Thoracic aorta (tissue), 2 donors: Measurements from ENCODE around the gene MRC1. TPM values are rescaled to one million over a fixed set of nuclear protein-coding genes. Genes with fewer than 3 reads are reported as not detected.

ENCODE experiments used
- ATAC-seq: fragments of 150-250 bp; one replicate; pipeline ENCODE4 v1.8.0; 2017; ENCODE audit warnings: low read depth; ENCODE audit not compliant: insufficient number of reproducible peaks, low FRiP score
- DNase-seq: peaks from one replicate; pipeline ENCODE4 v3.0.0-alpha.2; 2020; ENCODE audit warnings: low spot score
- H3K27ac ChIP-seq, 2 donors: fragments of 200-600 bp; sonication (generic); 1 replicate in 1 of 2; 2 replicates in 1 of 2; pipeline ENCODE4 v1.5.1; 2016; ENCODE audit warnings: mild to moderate bottlenecking in 2 of 2, moderate library complexity in 2 of 2
- H3K27me3 ChIP-seq: fragments of 200-600 bp; sonication (generic); replicated peaks from 2 replicates; pipeline ENCODE4 v1.6.0; 2016; ENCODE audit warnings: mild to moderate bottlenecking; ENCODE audit not compliant: insufficient read depth
- H3K36me3 ChIP-seq: fragments of 200-600 bp; sonication (generic); one replicate; pipeline ENCODE4 v1.5.1; 2016
- H3K4me1 ChIP-seq, 2 donors: fragments of 200-600 bp; sonication (generic); 1 replicate in 1 of 2; 2 replicates in 1 of 2; pipeline versions ENCODE4 v1.5.1 to v1.6.0; 2016; ENCODE audit warnings: low read depth in 2 of 2, mild to moderate bottlenecking in 1 of 2; ENCODE audit not compliant: control insufficient read depth in 1 of 2
- H3K4me3 ChIP-seq: fragments of 200-600 bp; sonication (generic); 2 replicates; pipeline ENCODE4 v1.5.1; 2016; ENCODE audit warnings: mild to moderate bottlenecking
- H3K9me3 ChIP-seq: fragments of 200-600 bp; sonication (generic); 2 replicates; pipeline ENCODE4 v1.5.1; 2016
- CTCF ChIP-seq: fragments of 200-600 bp; sonication (generic); IDR thresholded peaks from one replicate; pipeline ENCODE4 v1.5.1; 2019; ENCODE audit warnings: antibody characterized with exemption
- total RNA-seq, 2 donors: library from RNA; depleted of rRNA; stranded (reverse); fragments of >200 nt; gene quantifications; one replicate each; pipeline versions ENCODE4 v1.1.0 to v1.2.3, GENCODE V29; 2016

Gene MRC1
- total RNA-seq, 2 donors from 2014 or later = 62.6 to 73.4 TPM

GRCh38 chr10:17782921-17783665 lies 26.1 kb upstream of the MRC1 start:
- no peak for ATAC-seq
- Histone ChIP-seq H3K36me3 (no peaks in the 10 kb centered on the region), H3K9me3 (no peaks in the 10 kb centered on the region), H3K4me1 (peaks cover 9 to 22% of the 10 kb centered on the region in 2 donors), H3K27me3 (no peaks in the 10 kb centered on the region), H3K27ac (no peak overlapping the region), H3K4me3 (no peak overlapping the region)
- DNase-seq = no peak
- no peak for TF ChIP-seq CTCF

- Histone ChIP-seq H3K4me1 (peaks cover 9 to 22% of the 10 kb centered on the region in 2 donors), H3K9me3 (no peaks in the 10 kb centered on the region), H3K27me3 (no peaks in the 10 kb centered on the region), H3K4me3 (no peak overlapping the region), H3K36me3 (no peaks in the 10 kb centered on the region), H3K27ac (no peak overlapping the region)
- no peak for TF ChIP-seq CTCF
- ATAC-seq (no peak), DNase-seq (no peak)
Measured at GRCh38 chr10:17783751-17784150, 25.4 kb upstream of the MRC1 start.

- no peaks in the 10 kb centered on the region for H3K27me3 ChIP-seq
- no peaks in the 10 kb centered on the region for H3K9me3 ChIP-seq
- H3K36me3 ChIP-seq = no peaks in the 10 kb centered on the region
- TF ChIP-seq CTCF = no peak
- H3K27ac ChIP-seq = no peak overlapping the region
- peaks cover 9 to 22% of the 10 kb centered on the region in 2 donors for H3K4me1 ChIP-seq
- H3K4me3 ChIP-seq = no peak overlapping the region
- ATAC-seq = no peak
- DNase-seq = no peak
Measured at GRCh38 chr10:17784688-17785087, 24.5 kb upstream of the MRC1 start.

- no peak overlapping the region for H3K4me3 ChIP-seq
- peaks cover 9 to 22% of the 10 kb centered on the region in 2 donors for H3K4me1 ChIP-seq
- no peak for TF ChIP-seq CTCF
- H3K27me3 ChIP-seq = no peaks in the 10 kb centered on the region
- no peaks in the 10 kb centered on the region for H3K36me3 ChIP-seq
- DNase-seq (no peak), ATAC-seq (no peak)
- no peaks in the 10 kb centered on the region for H3K9me3 ChIP-seq
- H3K27ac ChIP-seq = no peak overlapping the region
Measured at GRCh38 chr10:17785276-17785930, 23.7 kb upstream of the MRC1 start.

GRCh38 chr10:17787087-17787961 lies 21.8 kb upstream of the MRC1 start:
- Histone ChIP-seq H3K36me3 (no peaks in the 10 kb centered on the region), H3K4me1 (peaks cover 9 to 22% of the 10 kb centered on the region in 2 donors), H3K4me3 (no peak overlapping the region), H3K27me3 (no peaks in the 10 kb centered on the region), H3K9me3 (no peaks in the 10 kb centered on the region), H3K27ac (no peak overlapping the region)
- TF ChIP-seq CTCF = no peak
- DNase-seq (no peak), ATAC-seq (no peak)
